Right ventricle myocardium superior (tissue), 1 donor: ENCODE data around the gene SYNPR. TPM values are rescaled to one million over a fixed set of nuclear protein-coding genes. Genes with fewer than 3 reads are reported as not detected.

Experiments
- ATAC-seq: fragments of 200-7000 bp; cut with Tn5 transposase; one replicate; pipeline ENCODE4 v1.9.1; 2020; ENCODE audit warnings: mild to moderate bottlenecking; ENCODE audit not compliant: poor library complexity
- DNase-seq: peaks from one replicate; pipeline ENCODE4 v3.0.0-alpha.2; 2020
- intact Hi-C: fragments of 100-400 bp; cut with DNase I; formaldehyde crosslinking; loops from one replicate; pipeline ENCODE4 v1.11.2; 2022
- total RNA-seq: library from RNA; stranded (reverse); fragmentation: NEBNext Ultra II Directional; extraction: Animal tissue kit (Norgen Biotek cat#: 25700); gene quantifications from one replicate; pipeline ENCODE4 v1.2.1, GENCODE V29; 2021
- donor health status: DM: no; HTN: yes; CAD: no; lungs with severe emphysema.

Gene SYNPR
- total RNA-seq, 1 donor from 2014 or later, result not detected

GRCh38 chr3:63355809-63356208, 77.7 kb downstream of the SYNPR start:
- DNase-seq (no peak), ATAC-seq (no peak)
- intact Hi-C loops, result no loop called here

- DNase-seq (no peak), ATAC-seq (no peak)
- intact Hi-C loops, result no loop called here
Measured at GRCh38 chr3:63364495-63364894, 86.4 kb downstream of the SYNPR start.

- DNase-seq, result no peak
- no peak for ATAC-seq
- intact Hi-C loops, result no loop called here
Measured at GRCh38 chr3:63364910-63365309, 86.8 kb downstream of the SYNPR start.

GRCh38 chr3:63365671-63366070, 87.6 kb downstream of the SYNPR start:
- intact Hi-C loops, result no loop called here
- DNase-seq (no peak), ATAC-seq (no peak)

- no peak for ATAC-seq
- no peak for DNase-seq
- intact Hi-C loops, result no loop called here
Measured at GRCh38 chr3:63370094-63370493, 92.0 kb downstream of the SYNPR start.

- ATAC-seq (no peak), DNase-seq (no peak)
- intact Hi-C loops, result no loop called here
Measured at GRCh38 chr3:63383040-63383439, 104.9 kb downstream of the SYNPR start.

GRCh38 chr3:63384382-63384781, 106.3 kb downstream of the SYNPR start:
- intact Hi-C loops, result no loop called here
- DNase-seq, result no peak
- ATAC-seq, result no peak

- ATAC-seq (no peak), DNase-seq (no peak)
- intact Hi-C loops, result no loop called here
Measured at GRCh38 chr3:63385629-63386028, 107.5 kb downstream of the SYNPR start.

- ATAC-seq, result no peak
- DNase-seq, result no peak
- intact Hi-C loops, result no loop called here
Measured at GRCh38 chr3:63386568-63386967, 108.5 kb downstream of the SYNPR start.

- ATAC-seq (no peak), DNase-seq (no peak)
Measured at GRCh38 chr3:63387568-63387967, 109.5 kb downstream of the SYNPR start.

GRCh38 chr3:63390710-63391230, 112.7 kb downstream of the SYNPR start:
- DNase-seq (no peak), ATAC-seq (no peak)
- intact Hi-C loops, result no loop called here

More at GRCh38 chr3:63387568-63387967, 109.5 kb downstream of the SYNPR start:
- intact Hi-C loops, result no loop called here

- ATAC-seq, result no peak
- DNase-seq, result no peak
- intact Hi-C loops, result no loop called here
Measured at GRCh38 chr3:63395960-63396359, 117.9 kb downstream of the SYNPR start.

GRCh38 chr3:63400246-63400860, 122.2 kb downstream of the SYNPR start:
- DNase-seq (no peak), ATAC-seq (no peak)
- intact Hi-C loops, result no loop called here

GRCh38 chr3:63405882-63406281, 127.8 kb downstream of the SYNPR start:
- ATAC-seq (no peak), DNase-seq (no peak)
- intact Hi-C loops, result no loop called here

GRCh38 chr3:63413523-63413922, 135.4 kb downstream of the SYNPR start:
- DNase-seq (no peak), ATAC-seq (peak; percentile 51)
- intact Hi-C loops, result no loop called here

GRCh38 chr3:63414607-63415006, 136.5 kb downstream of the SYNPR start:
- ATAC-seq, result no peak
- no peak for DNase-seq
- intact Hi-C loops, result no loop called here

GRCh38 chr3:63429905-63430304, 151.8 kb downstream of the SYNPR start:
- ATAC-seq, result no peak
- DNase-seq, result no peak
- intact Hi-C loops, result no loop called here

GRCh38 chr3:63430875-63431274, 152.8 kb downstream of the SYNPR start:
- DNase-seq (no peak), ATAC-seq (no peak)
- intact Hi-C loops, result no loop called here

GRCh38 chr3:63437858-63438257, 159.8 kb downstream of the SYNPR start:
- intact Hi-C loops, result no loop called here
- no peak for DNase-seq
- ATAC-seq, result no peak

- intact Hi-C loops, result no loop called here
- no peak for ATAC-seq
- DNase-seq, result no peak
Measured at GRCh38 chr3:63438826-63439371, 160.8 kb downstream of the SYNPR start.

GRCh38 chr3:63441262-63441661, 163.2 kb downstream of the SYNPR start:
- ATAC-seq (no peak), DNase-seq (no peak)
- intact Hi-C loops, result no loop called here
